Vagina (tissue), 2 donors: ENCODE measurements around the gene DLG2. TPM values are rescaled to one million over a fixed set of nuclear protein-coding genes. Genes with fewer than 3 reads are reported as not detected.

Source experiments
- DNase-seq, 2 donors: peaks; one replicate each; pipeline ENCODE4 v3.0.0-alpha.2; 2017; ENCODE audit errors: extremely low spot score in 2 of 2
- H3K27ac ChIP-seq: fragments of 200-600 bp; sonication (generic); one replicate; pipeline ENCODE4 v1.5.1; 2019
- H3K27me3 ChIP-seq: fragments of 200-600 bp; sonication (generic); one replicate; pipeline ENCODE4 v1.5.1; 2019
- H3K36me3 ChIP-seq, 2 donors: fragments of 200-600 bp; sonication (generic); one replicate each; pipeline ENCODE4 v1.5.1; 2017 to 2019
- H3K4me1 ChIP-seq: fragments of 200-600 bp; sonication (generic); one replicate; pipeline ENCODE4 v1.5.1; 2019
- H3K4me3 ChIP-seq, 2 donors: fragments of 200-600 bp; sonication (generic); 1 replicate in 1 of 2; 2 replicates in 1 of 2; pipeline ENCODE4 v1.5.1; 2016 to 2019
- H3K9me3 ChIP-seq: fragments of 200-600 bp; sonication (generic); one replicate; pipeline ENCODE4 v1.5.1; 2019
- CTCF ChIP-seq, 3 experiments: fragments of 450-650 bp in 2 of 3; fragments of 200-600 bp in 1 of 3; sonication (generic) in 1 of 3; IDR thresholded peaks; one replicate each; pipeline ENCODE4 v1.5.1; 2017 to 2019; ENCODE audit warnings: antibody characterized with exemption in 3 of 3, mild to moderate bottlenecking in 2 of 3, moderate library complexity in 2 of 3
- POLR2A ChIP-seq, 2 donors: fragments of 450-650 bp; IDR thresholded peaks; one replicate each; pipeline ENCODE4 v1.6.1; 2017; ENCODE audit warnings: antibody characterized with exemption in 2 of 2, mild to moderate bottlenecking in 2 of 2, moderate library complexity in 2 of 2
- POLR2AphosphoS5 ChIP-seq, 2 donors: sonication (generic); formaldehyde crosslinking; IDR thresholded peaks; one replicate each; pipeline ENCODE4 v1.9.0; 2017; ENCODE audit warnings: antibody characterized with exemption in 2 of 2, mild to moderate bottlenecking in 2 of 2, low read depth in 1 of 2; ENCODE audit not compliant: insufficient read depth in 1 of 2
- intact Hi-C: fragments of 100-400 bp; cut with DNase I; formaldehyde crosslinking; loops from one replicate; pipeline ENCODE4 v1.15.1; 2023
- total RNA-seq: library from RNA; depleted of rRNA; stranded (reverse); fragments of >200 nt; gene quantifications from one replicate; pipeline ENCODE4 v1.2.3, GENCODE V29; 2016

The DLG2 gene
- total RNA-seq, 1 donor from 2014 or later = 10.1 TPM

- Histone ChIP-seq H3K36me3 (no peaks in the 10 kb centered on the region), H3K4me3 (no peak overlapping the region), H3K4me1 (peaks cover 14% of the 10 kb centered on the region), H3K27me3 (no peaks in the 10 kb centered on the region), H3K9me3 (no peaks in the 10 kb centered on the region), H3K27ac (no peak overlapping the region)
- intact Hi-C loops = no loop called here
- DNase-seq = no peak
- TF ChIP-seq POLR2A (IDR thresholded peaks at IDR 0.05) (no peak), CTCF (IDR thresholded peaks at IDR 0.05) (no peak), POLR2AphosphoS5 (IDR thresholded peaks at IDR 0.05; ENCODE audit: insufficient read depth in 1 of 2, low read depth in 1 of 2) (no peak)
These were observed 2088.9 kb downstream of the DLG2 start for GRCh38 chr11:83538286-83538685.

- intact Hi-C loops = no loop called here
- TF ChIP-seq CTCF (IDR thresholded peaks at IDR 0.05) = no peak
- TF ChIP-seq POLR2AphosphoS5 (IDR thresholded peaks at IDR 0.05; ENCODE audit: insufficient read depth in 1 of 2, low read depth in 1 of 2) = no peak
- TF ChIP-seq POLR2A (IDR thresholded peaks at IDR 0.05) = no peak
- H3K4me1 ChIP-seq = peaks cover 14% of the 10 kb centered on the region
- no peaks in the 10 kb centered on the region for H3K27me3 ChIP-seq
- no peaks in the 10 kb centered on the region for H3K9me3 ChIP-seq
- H3K36me3 ChIP-seq = no peaks in the 10 kb centered on the region
- no peak overlapping the region for H3K4me3 ChIP-seq
- no peak for DNase-seq
- no peak overlapping the region for H3K27ac ChIP-seq
These were observed 2090.0 kb downstream of the DLG2 start for GRCh38 chr11:83537131-83537610.

- H3K27me3 ChIP-seq = no peaks in the 10 kb centered on the region
- H3K9me3 ChIP-seq = no peaks in the 10 kb centered on the region
- intact Hi-C loops = no loop called here
- no peak overlapping the region for H3K4me3 ChIP-seq
- H3K36me3 ChIP-seq = no peaks in the 10 kb centered on the region
- no peak overlapping the region for H3K27ac ChIP-seq
- TF ChIP-seq CTCF (IDR thresholded peaks at IDR 0.05) (no peak), POLR2A (IDR thresholded peaks at IDR 0.05) (no peak), POLR2AphosphoS5 (IDR thresholded peaks at IDR 0.05; ENCODE audit: insufficient read depth in 1 of 2, low read depth in 1 of 2) (no peak)
- no peaks in the 10 kb centered on the region for H3K4me1 ChIP-seq
- no peak for DNase-seq
These were observed 2094.0 kb downstream of the DLG2 start for GRCh38 chr11:83533166-83533565.

- H3K4me3 ChIP-seq = no peak overlapping the region
- DNase-seq = no peak
- intact Hi-C loops = no loop called here
- no peaks in the 10 kb centered on the region for H3K4me1 ChIP-seq
- H3K36me3 ChIP-seq = no peaks in the 10 kb centered on the region
- TF ChIP-seq POLR2AphosphoS5 (IDR thresholded peaks at IDR 0.05; ENCODE audit: insufficient read depth in 1 of 2, low read depth in 1 of 2) = no peak
- no peak for TF ChIP-seq CTCF (IDR thresholded peaks at IDR 0.05)
- no peak for TF ChIP-seq POLR2A (IDR thresholded peaks at IDR 0.05)
- H3K27me3 ChIP-seq = no peaks in the 10 kb centered on the region
- no peaks in the 10 kb centered on the region for H3K9me3 ChIP-seq
- no peak overlapping the region for H3K27ac ChIP-seq
These were observed 2098.3 kb downstream of the DLG2 start for GRCh38 chr11:83528877-83529276.

GRCh38 chr11:83528225-83528624 lies 2098.9 kb downstream of the DLG2 start:
- H3K4me1 ChIP-seq = no peaks in the 10 kb centered on the region
- H3K4me3 ChIP-seq = no peak overlapping the region
- no peak for TF ChIP-seq CTCF (IDR thresholded peaks at IDR 0.05)
- no peak for TF ChIP-seq POLR2AphosphoS5 (IDR thresholded peaks at IDR 0.05; ENCODE audit: insufficient read depth in 1 of 2, low read depth in 1 of 2)
- TF ChIP-seq POLR2A (IDR thresholded peaks at IDR 0.05) = no peak
- H3K9me3 ChIP-seq = no peaks in the 10 kb centered on the region
- no peaks in the 10 kb centered on the region for H3K27me3 ChIP-seq
- no peak for DNase-seq
- no peaks in the 10 kb centered on the region for H3K36me3 ChIP-seq
- intact Hi-C loops = no loop called here
- H3K27ac ChIP-seq = no peak overlapping the region
